ENCODE results near the gene FAM110D. TPM values are rescaled to one million over a fixed set of nuclear protein-coding genes. Genes with fewer than 3 reads are reported as not detected.
A peak's percentile ranks its signal among the peaks of the same experiment; 100 is the strongest.

FAM110D gene
- total RNA-seq, 1 experiment from 2014 or later, result not detected

GRCh38 chr1:26162220-26162709, 3.4 kb downstream of the FAM110D start:
- DNase-seq (ENCODE audit: low read depth), result no peak

DNA sequence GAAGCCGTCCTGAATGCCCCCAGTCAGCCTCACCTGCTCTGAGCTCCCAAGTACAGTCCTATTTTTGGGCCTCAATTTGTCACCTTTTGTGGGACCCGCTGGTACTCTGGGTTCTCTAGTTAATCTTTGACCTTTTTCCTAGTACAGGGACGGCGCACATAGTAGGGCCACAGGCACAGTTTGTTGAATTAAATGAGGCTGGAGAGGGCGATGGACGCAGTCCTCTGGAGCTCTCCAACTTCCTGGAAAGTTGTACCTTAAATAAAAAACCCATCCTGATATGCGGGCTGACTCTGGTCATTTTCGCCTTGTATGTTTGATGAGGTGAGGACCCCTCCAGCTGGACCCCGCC, 4.8 kb downstream of the FAM110D start:
- no peak for DNase-seq (ENCODE audit: low read depth)

DNA sequence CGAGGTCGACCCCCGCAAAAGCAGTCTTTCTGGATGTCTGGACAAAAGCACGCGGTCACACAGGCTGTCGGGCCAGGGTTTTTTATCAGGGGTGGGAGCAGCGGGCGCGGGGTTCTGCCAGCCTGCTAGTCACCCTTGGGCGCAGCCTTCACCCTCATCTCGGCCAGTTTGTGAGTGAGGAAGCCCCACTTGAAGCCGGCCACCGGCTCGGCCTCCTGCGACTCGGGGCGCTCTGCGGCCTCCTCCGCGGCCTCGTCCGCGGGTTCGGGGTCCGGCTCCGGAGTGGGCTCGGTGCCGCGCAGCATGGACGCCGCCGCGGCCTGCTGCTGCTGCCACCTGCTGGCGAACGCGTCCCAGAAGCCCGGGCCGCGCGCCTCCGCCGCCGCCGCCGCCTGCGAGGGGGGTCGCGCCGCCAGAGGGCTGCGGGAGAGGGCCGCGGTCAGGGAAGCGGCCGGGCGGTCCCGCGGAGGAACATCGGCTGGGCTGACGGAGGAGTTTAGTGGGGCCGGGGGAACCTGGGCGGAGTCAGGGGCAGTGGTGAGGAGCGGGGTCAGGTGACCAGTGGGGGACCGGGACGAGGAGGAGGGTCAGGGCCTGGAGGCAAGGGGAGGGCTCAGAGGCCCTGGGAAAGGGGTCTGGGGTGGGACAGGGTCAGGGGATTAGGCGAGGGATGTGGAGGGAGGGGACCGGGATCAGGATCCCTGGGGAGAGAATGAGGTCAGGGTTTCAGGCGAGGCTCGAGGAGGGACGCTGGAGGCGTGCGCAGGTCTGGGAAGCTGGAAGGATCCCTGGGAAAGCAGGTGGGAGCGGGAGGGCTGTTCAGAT, 5.4 kb downstream of the FAM110D start:
- no peak for DNase-seq (ENCODE audit: low read depth)

GRCh38 chr1:26164861-26165842, 6.3 kb downstream of the FAM110D start:
- peak; percentile 32 for DNase-seq (ENCODE audit: low read depth)

- DNase-seq (ENCODE audit: low read depth), result no peak
These were observed 7.9 kb downstream of the FAM110D start for GRCh38 chr1:26166719-26167281.

DNA sequence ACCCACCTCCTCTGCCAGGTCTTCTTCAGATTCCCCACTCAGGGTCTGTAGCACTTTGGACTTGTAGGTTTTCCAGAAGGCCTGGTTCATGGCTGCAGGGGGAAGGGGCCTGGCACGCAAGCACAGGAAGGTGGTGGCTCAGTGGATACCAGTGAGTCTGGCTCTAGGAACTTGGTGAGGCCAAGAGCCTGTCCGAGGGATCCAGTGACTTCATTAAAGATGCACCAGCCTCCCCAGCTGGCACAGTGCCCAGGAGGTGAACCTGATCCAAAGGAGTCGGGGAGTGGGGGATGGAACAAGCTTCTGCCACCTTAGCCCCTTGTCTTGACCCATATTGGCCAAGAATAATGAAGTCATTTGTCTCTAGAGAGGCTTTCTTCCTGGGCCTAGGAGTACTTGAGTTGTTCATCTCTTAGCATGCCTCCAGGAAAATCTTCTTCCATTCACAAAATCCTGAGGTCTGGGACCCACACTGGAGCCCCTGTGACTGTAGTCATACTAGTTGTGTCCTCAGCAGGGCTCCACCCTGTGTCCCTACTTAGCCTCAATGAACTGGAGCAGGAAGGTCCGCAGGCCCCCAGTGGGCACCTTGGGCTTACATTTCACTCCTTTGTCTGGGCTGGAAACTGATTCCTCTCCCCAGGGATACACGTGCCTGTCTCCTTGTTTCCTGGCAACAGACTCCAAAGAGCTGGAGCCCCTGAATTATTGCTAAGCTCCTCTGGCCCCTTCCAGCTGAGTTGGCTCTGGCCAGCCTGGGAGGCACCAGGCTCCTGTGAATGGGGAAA, 9.7 kb downstream of the FAM110D start, which contains the start of gene C1orf232:
C1orf232 (minus strand) TSS at position 554 of the 788 bp plus-strand sequence; CDS start at position 90, 464 bp downstream.
- no peak for DNase-seq (ENCODE audit: low read depth)

DNA sequence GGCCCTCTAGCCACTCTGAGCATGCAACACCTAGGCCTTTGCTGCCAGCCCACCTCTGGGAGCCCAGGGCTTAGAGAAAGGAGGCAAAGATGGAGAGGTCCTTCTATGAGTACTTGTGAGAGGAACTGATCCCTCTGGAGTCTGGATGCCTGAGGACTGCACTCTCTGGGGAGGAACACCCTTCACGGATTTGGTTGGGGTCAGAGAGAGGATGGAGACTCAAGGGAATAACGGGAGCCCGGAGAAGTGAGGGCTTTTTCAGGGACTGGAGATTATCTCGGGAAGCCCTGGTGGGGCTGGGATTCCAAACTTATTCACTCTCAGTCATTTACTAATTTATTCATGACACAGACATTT, 10.3 kb downstream of the FAM110D start:
- no peak for DNase-seq (ENCODE audit: low read depth)

DNA sequence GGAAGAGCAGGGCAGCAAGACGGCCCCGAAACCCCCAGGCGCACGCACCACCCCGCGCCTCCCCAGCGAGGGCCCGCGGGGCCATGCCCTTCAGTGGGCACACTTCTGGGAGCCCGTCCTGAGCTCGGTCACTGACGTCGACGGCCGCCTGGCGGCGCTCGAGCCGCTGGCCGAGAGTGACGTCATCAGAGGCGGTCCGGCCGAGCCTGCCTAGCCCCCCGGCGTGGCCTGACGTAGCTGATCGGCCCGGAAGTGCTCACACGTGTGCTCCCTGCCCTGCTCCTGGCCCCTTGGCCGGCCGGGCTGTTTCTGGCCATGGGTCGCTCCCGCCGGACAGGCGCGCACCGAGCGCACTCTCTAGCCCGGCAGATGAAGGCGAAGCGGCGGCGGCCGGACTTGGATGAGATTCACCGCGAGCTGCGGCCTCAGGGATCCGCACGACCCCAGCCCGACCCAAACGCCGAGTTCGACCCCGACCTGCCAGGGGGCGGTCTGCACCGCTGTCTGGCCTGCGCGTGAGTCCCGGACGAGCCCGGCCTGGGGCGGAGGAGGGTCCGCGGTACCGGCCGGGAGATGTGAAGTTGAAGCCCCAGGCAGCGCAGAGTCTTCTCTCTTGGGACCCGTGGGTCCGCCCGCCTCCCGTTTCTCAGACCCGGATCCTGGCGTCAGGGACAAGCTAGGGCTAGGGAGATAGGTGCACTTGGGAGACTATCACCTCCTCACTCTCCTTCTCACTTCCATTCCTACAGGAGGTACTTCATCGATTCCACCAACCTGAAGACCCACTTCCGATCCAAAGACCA, 11.0 kb downstream of the FAM110D start, which contains the start of gene ZNF593:
ZNF593 (plus strand) TSS at position 240 of the 803 bp plus-strand sequence; CDS start at position 316, 76 bp downstream.
- DNase-seq (ENCODE audit: low read depth), result peak; percentile 85

DNA sequence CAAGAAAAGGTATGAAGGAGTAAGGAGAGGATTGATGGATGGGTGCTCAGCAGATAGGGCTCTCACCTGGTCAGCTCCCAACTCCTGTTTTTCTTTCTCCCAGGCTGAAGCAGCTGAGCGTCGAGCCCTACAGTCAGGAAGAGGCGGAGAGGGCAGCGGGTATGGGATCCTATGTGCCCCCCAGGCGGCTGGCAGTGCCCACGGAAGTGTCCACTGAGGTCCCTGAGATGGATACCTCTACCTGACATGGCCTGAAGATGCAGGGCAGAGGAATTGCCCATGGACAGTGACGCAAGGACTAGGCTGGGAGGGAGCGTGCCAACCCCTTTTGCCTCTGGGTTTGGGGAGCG, 11.6 kb downstream of the FAM110D start:
- no peak for DNase-seq (ENCODE audit: low read depth)

GRCh38 chr1:26171084-26172072, 12.5 kb downstream of the FAM110D start, which contains the start of gene ZNF593OS:
Gene ZNF593OS (minus strand): TSS chr1:26171832. CDS start chr1:26171661, 171 bp downstream.
- DNase-seq (ENCODE audit: low read depth), result no peak

- DNase-seq (ENCODE audit: low read depth), result no peak
These were observed 16.5 kb downstream of the FAM110D start for GRCh38 chr1:26175346-26175745.

DNA sequence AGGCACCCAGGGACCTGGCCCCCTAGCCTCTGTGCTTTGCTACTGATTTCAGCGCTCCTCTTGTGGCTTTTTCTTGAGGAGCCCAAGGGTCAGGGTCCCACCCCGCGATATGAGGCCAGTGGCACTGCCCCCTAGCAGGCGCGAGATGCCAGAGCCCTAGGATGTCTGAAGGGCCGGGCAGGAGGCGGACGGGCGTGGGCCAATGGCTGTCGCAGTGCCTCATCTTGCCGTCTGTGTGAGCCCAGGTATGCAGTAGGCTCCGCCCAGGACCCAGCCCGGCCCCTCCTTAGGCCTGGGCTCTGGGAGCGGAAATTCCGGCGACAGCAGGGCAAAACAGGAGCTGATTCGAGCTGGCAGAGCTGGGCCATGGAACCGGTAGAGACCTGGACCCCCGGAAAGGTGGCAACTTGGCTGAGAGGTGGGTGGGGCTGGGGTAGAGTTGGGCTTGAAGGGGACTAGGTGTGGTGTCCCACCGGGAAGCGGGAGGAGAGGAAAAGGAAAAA, 18.4 kb downstream of the FAM110D start, which contains the start of gene CNKSR1:
CNKSR1 (plus strand) TSS at position 310 of the 503 bp plus-strand sequence; CDS start at position 367, 57 bp downstream.
- no peak for DNase-seq (ENCODE audit: low read depth)

GRCh38 chr1:26180010-26180506, 21.2 kb downstream of the FAM110D start:
- DNase-seq (ENCODE audit: low read depth), result no peak

DNA sequence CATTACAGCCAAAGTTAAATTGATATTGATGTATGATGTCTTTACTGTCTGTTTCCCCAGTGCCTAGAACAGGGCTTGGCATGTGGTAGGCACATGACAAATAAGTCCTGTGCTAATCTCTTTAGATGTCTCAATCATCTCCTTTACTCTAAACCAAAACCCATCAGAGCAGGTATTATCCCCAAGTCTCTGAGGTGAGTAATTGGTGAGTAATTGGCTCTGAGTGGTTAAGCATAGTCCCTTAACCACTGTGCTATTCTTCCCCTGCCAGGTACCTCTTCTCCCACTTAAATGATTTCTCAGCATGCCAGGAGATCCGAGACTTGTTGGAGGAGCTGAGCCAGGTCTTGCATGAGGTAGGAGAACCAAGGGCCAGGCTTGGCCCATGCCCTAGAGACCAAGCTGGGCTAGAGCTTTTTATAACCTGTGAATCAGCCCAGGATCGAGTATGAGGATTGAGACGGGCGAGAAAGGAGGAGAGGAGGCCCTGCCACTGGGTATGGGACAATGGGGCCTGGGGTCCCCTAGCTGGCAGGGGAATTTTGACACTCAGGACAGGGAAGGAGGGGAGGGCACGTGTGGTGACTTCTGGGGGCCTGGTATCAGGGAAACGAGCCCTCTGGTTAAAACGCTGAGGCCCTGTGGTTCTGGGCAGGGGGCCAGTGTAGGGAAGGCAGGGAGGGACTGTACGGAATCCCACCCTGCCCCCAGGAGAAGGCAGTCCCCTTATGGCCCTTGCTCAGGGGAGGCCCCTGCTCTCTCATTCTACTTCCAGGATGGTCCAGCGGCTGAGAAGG, 22.9 kb downstream of the FAM110D start:
- DNase-seq (ENCODE audit: low read depth), result no peak

DNA sequence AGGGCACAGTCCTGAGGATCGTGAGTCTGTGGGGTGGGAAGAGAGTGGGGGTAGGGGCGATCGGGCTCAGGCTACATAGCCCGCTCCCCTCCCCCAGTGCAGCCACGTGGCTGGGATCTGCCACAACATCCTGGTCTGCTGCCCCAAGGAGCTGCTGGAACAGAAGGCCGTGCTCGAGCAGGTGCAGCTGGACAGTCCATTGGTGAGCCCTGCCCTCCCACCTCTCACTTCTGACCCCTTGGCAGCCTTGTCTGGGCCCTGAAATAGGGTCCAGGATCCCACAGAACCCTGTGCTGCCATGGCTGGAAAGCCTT, 23.5 kb downstream of the FAM110D start:
- DNase-seq (ENCODE audit: low read depth), result no peak

DNA sequence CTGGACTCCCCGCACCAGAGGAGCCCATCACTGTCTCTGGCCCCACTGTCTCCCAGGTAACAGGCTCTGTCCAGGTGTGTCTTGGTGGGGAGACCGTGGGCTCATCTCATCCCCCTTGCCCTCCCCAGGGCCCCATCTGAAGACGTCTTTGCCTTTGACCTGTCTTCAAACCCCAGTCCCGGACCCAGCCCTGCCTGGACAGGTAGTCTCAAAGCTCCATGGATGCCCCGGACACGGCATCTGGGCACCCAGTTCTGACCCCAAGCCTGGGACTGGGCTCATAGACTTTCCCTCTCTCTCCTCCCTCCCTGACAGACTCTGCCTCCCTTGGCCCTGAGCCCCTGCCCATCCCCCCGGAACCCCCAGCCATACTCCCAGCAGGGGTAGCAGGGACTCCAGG, 25.2 kb downstream of the FAM110D start:
- DNase-seq (ENCODE audit: low read depth), result no peak

DNA sequence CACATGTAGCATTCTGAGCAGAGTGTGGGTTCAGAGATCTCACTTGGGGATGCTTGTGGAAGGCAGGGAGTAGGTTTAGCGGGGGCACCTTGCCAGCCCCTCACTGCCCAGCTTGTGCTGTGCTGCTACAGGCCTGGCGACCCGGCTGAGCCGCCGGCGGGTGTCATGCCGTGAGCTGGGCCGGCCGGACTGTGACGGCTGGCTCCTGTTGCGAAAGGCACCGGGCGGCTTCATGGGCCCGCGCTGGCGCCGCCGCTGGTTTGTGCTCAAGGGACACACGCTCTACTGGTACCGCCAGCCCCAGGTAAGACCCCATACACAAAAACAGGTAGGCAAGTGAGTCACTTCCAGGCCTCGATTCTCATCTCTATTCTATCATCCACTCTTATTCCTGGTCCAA, 26.0 kb downstream of the FAM110D start:
- DNase-seq (ENCODE audit: low read depth), result no peak

DNA sequence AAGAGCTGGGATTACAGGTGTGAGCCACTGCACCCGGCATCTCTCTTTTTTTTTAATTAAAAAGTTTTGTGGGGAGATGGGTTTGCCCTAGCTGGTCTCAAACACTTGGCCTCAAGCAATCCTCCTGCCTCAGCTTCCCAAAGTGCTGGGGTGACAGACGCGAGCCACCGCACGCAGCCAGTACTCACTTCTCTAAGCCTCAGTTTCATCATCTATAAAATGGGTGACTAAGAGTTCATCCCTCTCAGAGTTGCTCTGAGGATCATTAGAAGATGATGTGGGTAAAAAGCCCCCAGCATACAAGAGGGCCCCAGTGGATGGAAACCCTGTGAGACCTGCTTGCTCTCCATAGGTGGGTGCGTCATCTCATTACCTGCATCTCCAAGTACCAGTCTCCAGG, 29.0 kb downstream of the FAM110D start:
- DNase-seq (ENCODE audit: low read depth), result no peak

Measured in LHCN-M2 (cell line).